SW 1271 (cell line): ENCODE data around the gene ZNF827.
"Not testable (repeated sequence)": the region's sequence is repeated elsewhere in the genome, so short reads cannot be mapped to it uniquely, and the experiment has no call there.

Source experiments
- DNase-seq, 2 experiments: peaks; one replicate each; lab custom pipeline; 2025; lab: John Stamatoyannopoulos, UW

ZNF827 gene

DNA sequence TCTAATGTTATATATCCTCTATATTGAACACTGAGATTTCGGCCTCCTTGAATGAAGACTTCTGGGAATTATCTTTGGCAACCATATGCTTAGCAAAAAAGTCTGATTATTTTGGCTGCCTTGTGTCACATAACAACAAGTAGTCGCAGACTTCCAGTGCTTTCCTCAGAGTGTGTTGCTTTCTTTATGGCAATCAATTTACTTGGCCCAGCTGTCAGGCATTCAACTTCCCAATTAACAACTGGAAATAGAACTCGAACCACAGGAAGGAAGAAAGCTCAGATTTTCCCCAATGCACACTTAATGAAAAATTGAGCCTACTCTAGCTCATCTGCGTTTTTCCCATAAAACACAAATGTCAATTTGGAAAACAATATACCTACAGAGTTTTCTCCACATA lies 71.6 kb downstream of the ZNF827 start:
- DNase-seq: no peak

DNA sequence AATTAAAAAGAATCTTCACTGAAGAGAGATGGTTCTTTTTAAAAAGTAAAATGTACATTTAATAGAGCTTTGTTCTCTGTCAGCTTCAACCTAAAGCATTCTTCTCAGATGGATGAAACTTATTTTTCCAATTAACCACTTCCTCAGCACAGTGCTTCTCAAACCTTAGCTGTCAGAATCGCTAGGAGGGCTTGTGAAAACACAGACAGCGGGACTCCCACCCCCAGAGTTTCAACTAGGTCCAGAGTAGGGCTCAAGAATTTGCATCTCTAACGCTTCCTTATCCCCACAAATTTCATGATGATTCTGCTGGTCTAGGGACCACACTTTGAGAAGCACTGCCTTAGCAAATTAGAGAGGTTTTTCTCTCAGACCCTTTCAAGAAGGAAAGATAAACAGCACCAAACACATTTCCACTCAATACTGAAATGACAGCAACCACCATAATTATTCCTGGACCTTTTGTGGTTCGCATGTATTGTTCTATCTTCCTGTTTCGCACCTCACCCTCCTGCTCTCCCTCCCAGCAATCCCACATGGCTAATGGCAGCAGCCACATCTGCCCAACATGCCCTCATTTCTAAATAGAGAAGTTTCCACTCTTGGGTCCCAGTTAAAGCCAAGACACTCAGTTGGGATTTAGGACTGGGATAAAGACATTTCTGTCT lies 73.2 kb downstream of the ZNF827 start:
- no peak for DNase-seq

DNA sequence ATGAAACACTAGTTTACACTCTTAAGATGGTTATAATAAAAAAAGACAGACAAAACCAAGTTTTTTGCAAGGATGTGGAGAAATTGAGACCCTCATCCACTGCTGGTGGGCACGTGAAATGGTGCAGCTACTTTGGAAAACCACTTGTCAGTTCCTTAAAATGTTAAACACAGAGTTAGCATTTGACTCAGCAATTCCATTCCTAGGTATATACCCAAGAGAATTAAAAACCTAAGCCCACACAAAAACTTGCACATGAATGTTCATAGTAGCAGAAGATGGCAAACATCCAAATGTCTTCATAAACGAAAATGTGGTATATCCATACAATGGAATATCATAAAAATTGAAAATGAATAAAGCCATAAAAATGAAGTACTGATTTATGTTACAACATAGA lies 75.4 kb downstream of the ZNF827 start:
- DNase-seq: no peak

DNA sequence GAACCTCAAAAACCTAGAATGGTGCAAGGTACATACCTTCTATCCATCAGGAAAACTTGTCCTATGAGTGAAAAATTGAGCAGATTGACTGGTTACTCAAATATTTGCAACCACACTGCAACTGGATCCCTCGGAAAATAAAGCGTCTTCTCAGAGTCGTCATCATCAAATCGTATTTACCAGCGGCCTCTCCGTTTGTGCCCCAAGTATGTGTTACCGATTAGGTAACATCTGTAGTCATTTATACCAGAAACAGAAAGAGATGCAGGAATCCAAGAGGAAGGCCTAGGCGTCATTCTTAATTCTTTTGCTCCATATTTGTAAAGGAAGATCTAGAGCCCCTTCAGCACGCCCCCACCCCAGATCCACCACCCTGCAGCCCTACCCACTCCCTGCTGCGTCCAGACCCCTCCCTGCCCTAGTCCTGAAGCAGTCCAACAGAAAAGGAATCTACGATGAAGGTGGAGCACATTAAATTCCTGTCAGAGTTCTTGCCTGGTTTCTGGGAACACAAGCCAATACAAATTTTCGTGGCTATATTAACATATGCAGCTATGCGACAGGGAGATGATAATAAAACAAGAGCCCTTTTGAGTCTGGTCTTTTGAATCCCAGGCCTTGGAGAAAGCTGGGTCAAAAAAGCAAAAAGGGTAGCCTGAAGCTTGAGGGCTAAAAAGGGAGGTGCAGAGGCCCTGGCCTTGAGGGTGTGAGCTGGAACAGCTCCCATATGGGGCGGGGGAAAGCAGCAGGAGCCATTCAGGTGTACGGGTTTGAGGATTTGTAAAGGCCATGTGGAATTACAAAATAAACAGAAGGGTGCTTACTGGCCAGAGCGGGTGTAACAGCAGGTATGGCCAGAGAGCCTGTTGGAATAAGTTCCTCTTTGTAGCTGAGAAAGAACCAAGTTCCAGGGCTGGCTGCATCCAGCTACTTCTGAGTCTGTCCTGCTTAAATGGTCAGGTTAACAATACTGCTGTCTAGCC lies 77.0 kb downstream of the ZNF827 start:
- no peak for DNase-seq

DNA sequence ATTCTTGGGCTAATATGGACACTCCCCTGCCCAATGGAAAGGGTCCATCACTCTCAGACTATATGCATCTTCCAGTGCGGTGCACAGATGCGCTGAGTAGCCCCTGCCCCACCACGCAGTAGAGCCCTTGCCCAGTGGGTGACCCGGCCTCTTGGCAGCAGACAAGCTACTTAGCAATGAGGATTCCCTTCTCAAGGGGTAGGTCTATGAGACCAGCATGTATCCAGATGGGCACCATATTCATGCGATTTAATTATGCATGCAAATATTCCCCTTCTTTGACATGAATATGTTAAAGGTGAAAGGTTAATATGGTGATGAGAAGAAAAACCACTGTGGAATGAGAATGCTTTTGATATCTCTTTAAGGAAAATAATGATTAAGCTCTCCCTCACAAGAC lies 77.7 kb downstream of the ZNF827 start:
- no peak for DNase-seq

DNA sequence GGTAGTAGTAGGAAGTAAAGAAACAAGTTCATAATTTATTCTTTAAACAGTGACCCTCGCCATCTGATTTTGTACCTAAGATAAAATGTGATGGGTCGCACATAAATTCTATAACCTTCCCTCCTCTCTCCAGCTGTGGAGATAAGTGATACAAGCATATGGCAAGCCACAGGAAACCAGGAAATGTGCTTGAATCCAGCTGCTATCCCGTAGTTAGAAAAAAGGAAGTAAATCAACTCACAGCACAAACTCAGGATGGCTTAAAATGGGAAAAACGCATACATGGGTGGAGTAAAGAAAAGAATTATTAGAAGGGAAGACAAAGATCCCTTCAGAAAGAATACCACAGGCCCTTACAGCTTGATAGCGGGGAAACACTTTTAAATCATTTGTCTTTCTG lies 78.2 kb downstream of the ZNF827 start:
- DNase-seq: no peak

DNA sequence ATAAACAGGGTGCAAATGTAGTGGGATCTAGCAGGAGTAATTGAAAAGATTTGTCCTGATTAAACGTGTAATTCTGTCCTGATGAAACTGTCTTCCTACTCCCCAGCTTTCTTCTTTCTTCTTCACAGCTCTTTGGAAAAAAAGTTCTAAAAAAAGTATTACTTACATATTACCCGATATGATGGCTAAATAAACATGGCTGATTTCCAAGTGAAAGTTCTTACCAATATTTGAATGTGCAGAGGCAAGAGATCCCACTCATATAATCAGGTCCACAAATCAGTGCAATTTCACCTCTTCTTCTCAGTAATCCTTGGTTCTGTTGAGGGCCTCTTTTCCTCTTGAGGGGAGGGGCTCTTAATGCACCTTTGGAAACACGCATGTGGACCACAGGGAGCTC lies 78.7 kb downstream of the ZNF827 start:
- DNase-seq: no peak

DNA sequence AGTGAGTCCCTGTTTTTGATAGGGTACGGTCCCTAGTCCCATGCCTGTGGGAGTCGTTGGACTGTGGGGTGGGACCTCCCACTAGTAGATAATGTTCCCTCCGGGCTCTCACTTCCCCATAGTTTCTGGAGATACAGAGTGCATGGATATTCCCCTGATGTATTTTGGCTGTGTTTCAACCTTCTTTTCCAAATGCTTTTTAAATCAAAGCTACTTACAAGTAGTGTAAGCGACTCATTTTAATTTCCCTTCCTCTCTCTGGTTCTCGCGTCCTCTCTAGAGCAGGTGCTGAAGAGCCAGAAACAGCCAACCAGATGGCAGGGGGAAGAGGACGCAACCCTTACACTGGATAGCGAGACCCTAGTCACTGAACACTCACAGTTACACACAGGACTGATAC lies 79.2 kb downstream of the ZNF827 start:
- no peak for DNase-seq

DNA sequence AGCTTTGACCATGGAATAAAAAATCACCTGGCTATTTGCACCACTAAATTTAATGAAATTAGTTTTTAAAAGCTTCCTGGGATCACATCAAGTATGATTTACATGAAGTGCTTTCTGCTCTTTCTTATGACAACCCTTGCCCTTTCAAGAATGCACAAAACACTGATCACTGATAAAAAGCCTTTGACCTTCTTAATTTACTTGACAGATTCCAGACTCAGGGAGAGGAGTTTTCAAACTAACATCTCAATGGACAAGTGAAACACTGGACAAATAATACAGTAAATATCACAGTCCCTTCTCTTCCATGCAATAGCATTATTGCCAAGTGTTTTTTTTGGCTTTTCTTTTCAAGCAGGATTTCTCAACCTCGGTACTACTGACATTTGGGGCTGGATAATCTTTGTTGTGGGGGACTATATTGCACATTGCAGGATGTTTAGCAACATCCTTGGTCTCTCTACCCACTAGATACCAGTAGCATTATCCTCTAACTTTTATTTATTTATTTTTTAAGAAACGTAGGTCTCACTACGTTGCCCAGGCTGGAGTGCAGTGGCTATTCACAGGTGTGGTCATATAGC lies 86.3 kb downstream of the ZNF827 start:
- DNase-seq: no peak

DNA sequence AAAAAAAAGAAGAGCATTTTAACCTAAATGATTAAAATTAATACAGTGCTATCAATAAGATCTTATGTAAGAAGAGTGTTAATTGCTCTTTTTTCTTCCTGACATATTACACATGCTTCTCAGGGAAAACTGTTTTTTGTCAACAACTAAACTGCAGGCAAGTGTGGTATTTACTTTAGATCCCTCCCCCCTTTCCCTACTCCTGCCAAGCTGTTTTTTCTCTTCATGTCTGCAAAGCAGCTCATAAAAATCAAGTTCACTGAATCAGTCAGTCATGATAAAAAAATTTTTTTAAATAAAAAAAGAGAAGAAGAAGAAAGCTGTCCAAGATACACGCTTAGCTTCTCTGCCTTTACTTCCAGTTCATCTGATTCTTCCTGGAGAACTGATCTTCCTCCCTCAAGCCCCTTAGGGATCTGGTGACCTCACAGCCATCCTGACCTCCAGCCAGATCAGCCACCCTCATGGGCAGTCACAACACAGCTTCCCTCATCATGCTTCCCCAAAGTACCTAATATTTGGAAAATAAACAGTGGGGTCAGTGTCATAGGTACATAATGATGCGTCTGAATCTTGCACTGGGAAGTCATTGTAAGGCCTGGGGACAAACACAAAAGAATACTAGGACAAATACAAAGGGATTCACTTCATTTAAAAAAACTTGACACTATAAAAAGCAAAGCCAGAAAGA lies 87.0 kb downstream of the ZNF827 start:
- no peak for DNase-seq

DNA sequence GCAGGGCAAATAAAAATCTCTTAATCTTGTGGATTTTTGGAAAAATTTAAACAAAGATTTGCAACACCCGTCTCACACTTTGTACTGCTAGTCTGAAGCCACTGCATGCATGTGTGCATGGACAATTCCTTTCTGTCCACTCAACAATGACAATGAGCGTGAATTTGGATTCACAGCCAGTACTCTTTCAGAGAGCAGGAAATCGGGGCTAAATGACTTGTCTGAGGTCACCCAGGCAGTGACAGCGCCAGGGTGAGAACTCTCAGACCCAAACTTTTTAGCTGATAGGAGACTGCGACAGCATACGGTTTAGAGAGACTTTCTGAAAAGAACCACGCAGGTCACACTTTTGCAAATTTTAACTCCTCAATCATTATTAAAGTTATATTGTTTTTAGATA lies 90.9 kb downstream of the ZNF827 start:
- no peak for DNase-seq

DNA sequence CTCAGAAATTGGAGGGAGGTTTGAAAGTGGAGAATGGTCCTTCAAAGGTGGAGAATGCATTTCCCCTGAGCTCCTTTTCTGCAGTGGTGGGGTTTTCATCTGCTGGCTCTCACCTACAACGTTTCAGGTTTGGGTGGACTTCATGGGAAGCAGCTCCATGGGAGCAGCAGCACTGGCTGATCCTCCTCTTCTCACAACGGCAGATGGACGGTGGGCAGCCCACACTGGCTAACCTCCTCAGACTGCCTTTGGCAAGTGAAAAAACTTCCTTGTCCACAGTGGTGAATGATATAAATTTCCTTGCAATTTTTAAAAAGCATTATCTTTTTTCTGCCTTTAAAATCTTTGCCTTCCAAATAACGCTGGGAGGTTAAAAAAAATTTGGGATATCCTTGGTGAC lies 93.5 kb downstream of the ZNF827 start:
- DNase-seq: no peak

DNA sequence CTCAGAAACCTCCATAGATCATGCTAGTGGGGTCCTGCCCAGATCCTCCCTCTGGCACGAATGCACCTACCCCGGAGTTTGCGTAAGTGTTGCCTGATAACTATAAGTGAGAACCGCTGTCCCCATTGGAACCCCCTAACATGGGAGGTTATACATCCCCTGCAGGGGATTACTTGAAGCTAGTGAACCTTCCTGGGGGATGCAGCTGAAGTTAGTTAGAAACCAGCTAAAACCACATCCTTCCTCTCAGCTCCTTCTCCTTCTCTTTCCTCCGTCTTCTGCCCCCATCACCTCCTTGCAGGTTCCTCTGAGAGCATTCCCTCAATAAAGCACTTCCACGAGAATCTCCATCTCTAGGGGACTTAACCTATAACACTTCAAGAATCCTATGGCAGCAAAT lies 95.0 kb downstream of the ZNF827 start:
- DNase-seq: no peak

DNA sequence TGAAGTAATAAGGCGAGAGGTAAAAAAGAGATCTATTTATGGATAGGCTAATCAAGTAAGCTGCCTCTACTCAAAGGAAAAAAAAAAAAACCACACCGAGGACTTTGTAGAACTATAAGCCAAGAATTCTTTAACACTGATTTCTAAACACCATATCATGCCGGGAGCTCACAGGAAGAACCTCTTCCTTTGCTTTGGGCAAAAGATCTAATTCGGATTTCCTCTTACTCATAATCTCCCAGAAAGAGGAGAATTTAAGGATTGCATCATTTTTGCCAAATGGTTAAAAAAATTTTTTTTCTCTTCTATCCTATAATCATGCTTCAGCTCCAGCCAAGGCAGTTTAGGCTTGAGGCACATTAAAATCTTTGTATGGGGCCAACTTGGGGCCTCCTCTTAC lies 95.5 kb downstream of the ZNF827 start:
- DNase-seq: no peak

DNA sequence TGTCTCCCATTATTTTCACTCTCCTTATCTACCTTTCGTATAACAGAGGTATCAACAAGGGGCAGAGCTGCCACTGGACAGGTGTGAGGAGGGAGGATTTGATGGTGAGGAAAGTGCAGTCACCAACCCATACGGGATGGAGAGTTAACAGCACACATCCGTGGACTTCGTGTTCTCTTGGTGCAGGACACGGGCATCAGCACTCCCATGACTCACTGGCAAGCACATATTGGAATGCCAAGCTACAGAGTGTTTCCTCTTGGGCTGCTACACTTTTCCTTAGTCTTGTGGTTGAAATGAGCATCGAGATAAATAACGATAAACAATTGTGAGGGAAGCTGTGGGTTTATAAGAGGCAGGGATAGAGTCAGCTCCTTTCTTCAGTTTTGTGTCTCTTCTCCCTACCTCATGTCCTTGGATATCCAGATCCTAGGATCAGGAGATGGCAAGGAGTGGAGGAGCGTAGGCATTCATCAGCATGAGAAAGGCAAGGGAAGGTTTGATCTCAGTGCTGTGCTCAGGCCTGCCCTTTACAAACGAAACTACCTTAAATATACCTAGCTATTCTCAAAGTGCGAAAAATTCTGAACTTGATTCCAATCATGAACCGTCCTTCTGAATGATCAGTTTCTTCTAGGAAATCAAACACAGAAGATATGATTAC lies 96.3 kb downstream of the ZNF827 start:
- DNase-seq: no peak

DNA sequence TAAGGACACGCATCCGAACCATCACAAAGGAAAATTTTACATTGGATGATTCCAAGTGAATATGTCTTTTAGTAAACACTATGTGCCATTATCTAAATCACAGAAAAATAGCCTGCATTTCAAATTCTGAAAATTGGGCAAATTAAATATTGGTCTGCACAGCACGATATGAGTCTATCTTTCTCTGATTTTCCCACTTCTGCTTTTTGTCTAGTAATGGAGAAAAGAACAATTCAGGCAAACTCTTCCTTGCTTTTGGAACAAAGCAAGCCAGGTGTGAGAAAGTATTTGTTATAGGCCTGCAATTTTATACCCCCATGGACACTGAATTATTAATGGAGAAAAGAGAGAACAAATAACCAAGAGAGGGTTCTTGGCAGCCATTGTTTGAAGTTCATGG lies 97.8 kb downstream of the ZNF827 start:
- no peak for DNase-seq

DNA sequence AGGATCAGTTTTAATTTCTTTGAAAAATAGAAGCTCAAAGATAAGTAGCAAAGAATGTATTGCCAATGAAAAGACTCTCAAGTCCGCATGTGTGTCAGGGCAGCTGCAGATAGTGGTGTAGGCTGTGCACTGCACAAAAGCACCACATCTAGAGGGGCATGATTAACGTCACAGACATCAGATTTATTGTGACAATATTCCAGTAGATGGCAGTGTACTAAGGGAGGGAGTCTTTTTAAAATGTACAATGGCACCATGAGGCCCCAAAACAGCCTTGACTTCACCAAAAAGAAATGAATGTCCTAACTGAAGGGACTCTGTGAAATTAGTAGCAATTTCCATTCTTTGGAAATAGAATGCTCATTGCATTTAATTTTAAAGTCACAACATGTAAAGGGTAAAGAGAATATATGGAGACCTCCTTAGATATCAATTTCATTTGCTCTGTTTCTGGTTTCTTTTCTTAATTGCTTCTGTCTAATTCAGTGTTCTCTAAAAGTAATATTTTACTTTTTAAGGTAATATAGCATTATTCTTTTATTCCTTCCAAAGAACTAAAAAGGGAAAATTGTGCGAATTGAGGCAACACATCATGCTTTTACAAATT lies 98.4 kb downstream of the ZNF827 start:
- DNase-seq: peak in 1 of 2 experiments; percentile 37

DNA sequence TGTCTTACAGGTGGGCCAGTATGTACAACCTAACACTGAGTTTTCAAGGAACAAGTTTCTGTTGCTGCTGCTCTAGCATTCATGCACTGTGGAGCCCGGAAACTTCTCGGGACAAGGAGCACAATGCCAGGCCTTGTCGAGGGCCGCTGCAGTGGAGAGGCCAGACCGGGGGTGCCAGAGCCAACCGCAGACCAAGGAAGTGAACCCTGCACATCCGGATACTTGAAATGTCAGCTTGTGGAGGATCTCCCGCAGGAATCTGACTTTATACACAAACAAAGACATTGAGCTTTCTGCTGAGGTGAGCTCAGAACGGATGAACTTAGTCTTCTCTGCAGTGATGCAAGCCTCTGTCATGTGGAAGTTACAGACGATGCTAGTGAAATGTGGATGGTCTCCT lies 99.5 kb downstream of the ZNF827 start:
- DNase-seq: no peak

DNA sequence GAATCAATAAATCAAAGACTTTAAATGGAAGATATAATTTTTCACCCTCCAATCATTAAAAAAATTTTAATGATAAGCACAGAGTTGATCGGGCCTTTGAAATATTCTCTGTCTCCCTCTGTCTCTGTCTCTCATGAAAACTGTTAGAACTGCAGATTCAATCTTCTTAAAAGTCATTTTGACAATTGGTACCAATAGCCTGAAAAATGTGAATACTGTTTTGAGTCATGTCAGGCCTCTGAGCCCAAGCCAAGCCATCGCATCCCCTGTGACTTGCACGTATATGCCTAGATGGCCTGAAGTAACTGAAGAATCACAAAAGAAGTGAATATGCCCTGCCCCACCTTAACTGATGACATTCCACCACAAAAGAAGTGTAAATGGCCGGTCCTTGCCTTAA lies 106.2 kb downstream of the ZNF827 start:
- DNase-seq: not testable (repeated sequence)

DNA sequence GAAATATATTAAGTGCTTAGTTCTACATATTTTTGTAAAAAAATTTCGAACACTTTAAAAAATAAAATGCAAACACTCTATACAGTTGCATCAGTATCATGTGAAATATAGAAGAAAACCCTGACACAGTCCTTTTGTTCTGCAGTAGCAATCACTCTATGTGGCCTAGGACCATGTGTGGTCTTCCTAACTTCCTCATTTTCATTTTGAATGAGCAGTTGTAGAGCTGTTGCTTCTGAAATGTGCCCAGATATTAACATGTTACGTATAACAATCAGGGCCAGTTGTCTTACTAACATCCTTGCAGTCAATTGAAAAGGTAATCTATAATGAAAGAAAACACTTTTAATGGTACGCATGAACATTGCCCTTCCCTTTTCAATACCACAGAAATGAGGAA lies 107.9 kb downstream of the ZNF827 start:
- no peak for DNase-seq

DNA sequence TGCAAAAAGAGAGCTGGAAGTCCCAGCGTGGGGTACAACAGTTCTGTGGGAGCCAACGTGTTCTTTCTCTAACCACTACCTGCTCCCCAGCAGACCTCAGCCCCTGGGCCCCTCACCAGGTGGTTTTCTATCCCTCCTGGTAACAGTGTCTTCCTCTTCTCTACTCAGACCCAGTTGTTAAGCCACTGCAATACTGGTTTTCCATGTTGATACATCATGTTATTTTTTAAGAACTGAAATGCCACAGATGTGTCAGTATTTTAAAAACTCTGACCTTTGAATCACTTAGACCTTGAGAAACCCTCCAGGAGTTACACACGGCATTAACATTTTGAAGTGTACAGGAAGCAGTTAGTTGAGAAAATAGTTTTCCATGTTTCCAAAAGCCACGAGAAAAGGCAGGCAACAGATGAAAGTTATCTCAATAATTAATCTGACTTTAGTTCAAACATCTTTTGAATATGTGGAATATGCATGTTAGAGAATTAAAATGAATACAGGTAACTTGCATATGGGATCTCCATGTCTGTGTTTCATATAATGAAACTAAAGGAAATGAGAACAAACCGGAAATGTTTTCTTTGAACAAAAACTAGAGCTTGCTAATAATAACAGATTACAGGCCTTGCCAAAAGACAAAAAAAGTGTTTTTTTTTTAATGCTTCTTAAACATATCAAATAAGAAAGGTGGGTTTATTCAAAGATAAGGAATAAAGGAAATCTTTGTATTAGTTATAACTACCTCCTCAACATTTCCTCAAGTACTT lies 108.8 kb downstream of the ZNF827 start:
- DNase-seq: no peak
